Measurements from ENCODE around the gene UCP2. TPM values are rescaled to one million over a fixed set of nuclear protein-coding genes. Genes with fewer than 3 reads are reported as not detected.

Gene UCP2, protein sequence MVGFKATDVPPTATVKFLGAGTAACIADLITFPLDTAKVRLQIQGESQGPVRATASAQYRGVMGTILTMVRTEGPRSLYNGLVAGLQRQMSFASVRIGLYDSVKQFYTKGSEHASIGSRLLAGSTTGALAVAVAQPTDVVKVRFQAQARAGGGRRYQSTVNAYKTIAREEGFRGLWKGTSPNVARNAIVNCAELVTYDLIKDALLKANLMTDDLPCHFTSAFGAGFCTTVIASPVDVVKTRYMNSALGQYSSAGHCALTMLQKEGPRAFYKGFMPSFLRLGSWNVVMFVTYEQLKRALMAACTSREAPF
- total RNA-seq, result 0.09 and 1.9 TPM in 2 replicates

DNA sequence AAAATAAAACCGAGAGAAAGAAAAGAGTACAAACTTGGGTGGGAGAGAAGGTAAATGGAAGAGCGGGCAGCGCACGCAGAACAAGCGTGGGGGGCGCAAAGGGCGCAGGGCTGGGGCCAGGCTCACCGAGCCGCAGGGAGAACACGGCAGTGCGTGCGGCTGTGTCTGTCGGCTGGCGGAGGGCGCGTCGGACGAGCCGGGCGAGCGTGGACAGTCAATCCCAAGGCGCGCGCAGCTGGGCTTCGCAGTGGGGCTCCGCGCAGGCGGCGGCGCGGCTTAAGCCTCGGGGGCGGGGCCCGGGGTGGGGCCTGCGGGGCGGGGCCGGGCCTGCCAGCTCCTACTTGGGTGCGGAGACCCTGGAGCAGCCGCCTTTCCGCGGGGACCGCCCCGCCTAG lies at the start of gene UCP2:
UCP2 (minus strand) TSS at position 249 of the 395 bp plus-strand sequence. CDS start 4,465 bp downstream, outside the sequence.

DNA sequence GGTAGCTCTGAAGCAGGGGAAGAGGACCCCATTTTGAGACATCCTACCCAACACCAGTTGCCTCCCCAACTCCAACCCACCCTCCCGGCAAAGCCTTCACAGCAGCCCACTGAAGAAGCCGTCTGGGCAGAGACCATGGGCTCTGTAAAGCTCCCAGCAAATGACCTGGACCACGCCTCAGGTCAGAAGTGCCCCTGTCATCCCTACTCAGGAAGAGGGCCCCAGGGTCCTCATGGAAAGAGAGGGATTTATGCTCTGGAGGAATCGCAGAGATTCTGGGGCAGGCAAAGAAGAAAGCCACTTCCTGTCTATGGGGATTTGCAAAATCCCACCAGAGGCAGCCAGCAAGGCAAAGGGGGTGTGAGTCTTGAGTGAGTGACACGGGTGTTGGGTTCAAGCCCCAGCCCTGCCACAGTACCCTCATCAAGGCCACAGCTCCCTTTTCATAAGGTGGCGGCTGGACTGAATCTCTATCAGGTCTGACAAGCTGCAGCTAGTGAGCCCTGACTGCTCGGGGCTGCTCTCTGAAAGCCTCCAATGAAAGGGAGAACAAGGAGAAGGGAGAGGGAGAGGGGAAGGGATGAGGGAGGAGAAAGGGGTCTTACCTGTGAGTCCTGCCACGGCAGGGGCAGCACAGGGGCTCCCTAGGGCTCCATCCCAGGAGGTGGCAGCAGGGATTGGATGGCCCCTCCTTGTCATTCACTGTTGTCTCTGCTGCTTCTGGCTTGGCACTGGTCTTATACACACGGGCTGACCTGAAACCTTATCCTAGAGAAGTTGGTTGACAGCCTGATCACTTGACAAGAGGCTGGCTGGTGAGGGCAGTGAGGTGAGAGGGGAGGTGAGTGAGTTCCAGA lies 26.0 kb upstream of the UCP2 start, which contains the start of gene UCP3:
UCP3 (minus strand) TSS at position 713 of the 857 bp plus-strand sequence. CDS start 2,043 bp downstream, outside the sequence.

DNA sequence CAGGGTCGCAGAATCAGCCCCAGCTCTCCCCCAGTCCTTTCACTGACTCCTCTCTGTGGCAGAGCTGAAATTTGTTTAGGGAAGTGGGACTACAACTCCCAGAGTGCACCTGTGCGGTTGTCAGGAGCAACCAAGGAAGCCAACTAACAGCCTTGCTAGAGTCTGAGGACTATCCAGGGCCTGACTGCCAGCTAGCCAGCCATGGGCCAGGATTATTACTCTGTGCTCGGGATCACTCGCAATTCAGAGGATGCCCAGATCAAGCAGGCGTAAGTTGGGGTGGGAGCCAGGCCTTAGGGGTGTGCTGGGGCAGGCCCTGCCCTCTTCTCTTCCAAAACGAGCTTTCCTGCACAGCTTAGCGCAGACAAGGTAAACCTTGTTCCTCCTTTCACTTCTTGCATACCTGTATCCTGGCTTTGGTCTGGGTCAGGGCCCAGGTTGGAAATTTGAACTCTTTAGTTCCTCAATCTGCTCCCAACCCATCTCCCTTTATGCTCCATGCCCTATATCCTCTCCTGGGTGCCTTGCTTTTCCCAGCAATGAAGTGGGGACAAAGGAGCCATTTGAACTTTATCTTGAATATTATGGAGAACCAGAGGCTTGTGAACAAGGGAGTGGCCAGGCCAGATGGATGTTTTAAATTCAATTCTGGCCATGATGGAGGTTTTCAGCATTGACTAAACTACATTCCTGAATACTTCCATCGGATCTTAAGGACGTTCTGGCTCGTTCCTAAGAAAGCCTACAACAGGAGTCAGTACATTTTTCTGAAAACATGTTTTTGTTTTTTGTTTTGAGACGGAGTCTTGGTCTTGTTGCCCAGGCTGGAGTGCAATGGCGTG lies 31.6 kb downstream of the UCP2 start, which contains the start of gene DNAJB13:
DNAJB13 (plus strand) TSS at position 158 of the 842 bp plus-strand sequence; CDS start at position 202, 44 bp downstream.

Other genes with a start within 250 kb of the UCP2 start
- 80.4 and 102 TPM in 2 replicates for gene RAB6A, start 221.8 kb downstream of the UCP2 start, total RNA-seq
- 29.2 and 32.1 TPM in 2 replicates for gene MRPL48, start 195.0 kb downstream of the UCP2 start, total RNA-seq
- gene COA4, start 106.0 kb downstream of the UCP2 start, total RNA-seq, result 57.5 and 74.7 TPM in 2 replicates
- gene PAAF1, start 105.8 kb downstream of the UCP2 start, total RNA-seq, result 12.3 and 15.5 TPM in 2 replicates
- 0.16 TPM in 1 of 2 replicates, not detected in the other for gene DNAJB13, start 31.8 kb downstream of the UCP2 start, total RNA-seq
- 0.09 and 0.16 TPM in 2 replicates for gene UCP3, start 26.2 kb upstream of the UCP2 start, total RNA-seq
- 4.7 and 5.3 TPM in 2 replicates for gene C2CD3, start 188.2 kb upstream of the UCP2 start, total RNA-seq
- 31.7 and 38.6 TPM in 2 replicates for gene PPME1, start 188.4 kb upstream of the UCP2 start, total RNA-seq

Data from bronchial smooth muscle cell (primary cell).